NCI-H146 treated with DMSO at 0.1 percent for 48 hours (cell line): ENCODE data around the gene DDR1.
"Not testable (repeated sequence)": the region's sequence is repeated elsewhere in the genome, so short reads cannot be mapped to it uniquely, and the experiment has no call there.

ENCODE experiments used
- DNase-seq: peaks from one replicate; lab custom pipeline; 2025; ENCODE audit not compliant: unreplicated experiment; lab: John Stamatoyannopoulos, UW

DDR1 gene

DNA sequence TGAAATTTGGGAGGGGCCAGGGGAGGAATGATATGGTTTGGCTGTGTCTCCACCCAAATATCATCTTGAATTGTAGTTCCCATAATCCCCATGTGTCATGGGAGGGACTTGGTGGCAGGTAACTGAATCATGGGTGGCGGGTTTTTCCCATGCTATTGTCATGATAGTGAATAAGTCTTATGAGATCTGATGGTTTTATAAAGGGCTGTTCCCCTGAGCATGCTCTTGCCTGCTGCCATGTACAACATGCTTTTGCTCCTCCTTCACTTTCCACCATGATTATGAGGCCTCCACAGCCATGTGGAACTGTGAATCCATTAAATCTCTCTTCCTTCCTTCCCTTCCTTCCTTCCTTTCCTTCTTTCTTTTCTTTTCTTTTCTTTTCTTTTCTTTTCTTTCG is 31.9 kb upstream of the DDR1 start:
- DNase-seq = not testable (repeated sequence)

DNA sequence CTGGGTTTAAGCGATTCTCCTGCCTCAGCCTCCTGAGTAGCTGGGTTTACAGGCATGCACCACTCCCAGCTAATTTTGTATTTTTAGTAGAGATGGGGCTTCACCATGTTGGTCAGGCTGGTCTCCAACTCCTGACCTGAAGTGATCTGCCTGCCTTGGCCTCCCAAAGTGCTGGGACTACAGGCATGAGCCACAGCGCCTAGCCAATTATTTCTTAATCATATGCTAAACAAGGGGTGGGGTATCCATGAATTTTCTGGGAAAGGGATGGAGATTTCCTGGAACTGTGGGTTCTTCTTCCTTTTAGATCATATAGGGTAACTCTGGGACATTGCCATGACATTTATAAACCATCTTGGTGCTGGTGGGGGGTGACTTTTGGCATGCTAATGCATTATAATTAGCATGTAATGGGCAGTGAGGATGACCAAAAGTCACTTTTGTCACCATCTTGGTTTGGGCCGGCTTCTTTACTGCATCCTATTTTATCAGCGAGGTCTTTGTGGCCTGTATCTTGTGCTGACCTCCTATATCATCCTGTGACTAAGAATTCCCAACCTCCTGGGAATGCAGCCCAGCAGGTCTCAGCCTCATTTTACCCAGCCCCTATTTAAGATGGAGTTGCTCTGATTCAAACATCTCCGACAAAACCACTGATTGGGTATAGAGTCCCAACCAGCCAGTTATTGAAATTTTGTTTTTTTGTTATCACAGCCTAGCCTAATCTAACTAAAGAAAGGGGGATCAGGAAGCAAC is 29.9 kb upstream of the DDR1 start:
- DNase-seq = no peak

DNA sequence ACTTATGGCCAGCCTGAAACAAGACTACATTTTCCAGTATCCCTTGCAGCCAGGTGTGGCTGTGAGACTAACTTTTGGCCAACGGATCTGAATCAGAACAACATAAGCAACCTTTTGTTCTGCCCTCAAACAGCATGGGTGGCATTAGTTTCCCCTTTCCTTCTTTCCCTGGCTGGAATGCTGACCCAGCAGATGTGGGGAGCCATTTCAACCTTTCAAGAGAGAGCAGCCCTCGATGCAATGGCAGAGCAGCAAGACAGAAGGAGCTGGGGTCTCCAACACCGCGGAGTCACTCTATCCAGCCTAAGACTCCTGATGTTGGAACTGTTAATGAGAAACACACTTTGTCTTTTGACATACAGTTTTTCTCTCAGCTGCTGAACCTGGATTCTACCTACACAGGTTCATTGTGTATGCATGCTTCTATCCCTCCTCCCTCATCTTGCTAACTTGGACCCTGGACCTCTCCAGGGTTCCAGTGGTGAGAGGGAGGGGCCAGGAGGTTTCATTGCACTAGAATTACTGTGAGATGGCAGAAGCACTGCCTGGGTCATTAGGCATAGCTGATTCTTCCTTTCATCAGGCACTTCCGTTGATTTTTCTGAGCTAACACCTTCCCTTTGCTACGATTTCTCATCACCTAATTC is 28.8 kb upstream of the DDR1 start:
- no peak for DNase-seq

DNA sequence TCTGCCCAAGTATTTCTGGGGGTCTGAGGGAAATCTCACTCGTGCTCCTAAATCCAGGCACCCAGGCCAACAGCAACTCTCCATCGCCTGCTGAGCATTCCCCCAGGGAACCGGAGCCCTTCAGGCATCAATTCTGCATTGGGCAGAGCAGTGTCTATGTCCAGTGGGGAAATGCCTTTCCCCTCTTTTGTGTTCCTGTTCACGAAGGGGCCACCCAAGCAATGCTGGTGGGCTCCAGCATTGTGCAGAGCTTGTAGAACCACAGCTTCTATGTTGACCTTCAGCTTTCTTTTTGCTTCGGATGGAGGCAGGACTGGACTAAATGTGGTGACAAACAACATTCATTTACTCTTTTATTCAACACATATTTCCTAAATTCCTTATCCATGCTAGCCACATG is 27.2 kb upstream of the DDR1 start:
- no peak for DNase-seq

DNA sequence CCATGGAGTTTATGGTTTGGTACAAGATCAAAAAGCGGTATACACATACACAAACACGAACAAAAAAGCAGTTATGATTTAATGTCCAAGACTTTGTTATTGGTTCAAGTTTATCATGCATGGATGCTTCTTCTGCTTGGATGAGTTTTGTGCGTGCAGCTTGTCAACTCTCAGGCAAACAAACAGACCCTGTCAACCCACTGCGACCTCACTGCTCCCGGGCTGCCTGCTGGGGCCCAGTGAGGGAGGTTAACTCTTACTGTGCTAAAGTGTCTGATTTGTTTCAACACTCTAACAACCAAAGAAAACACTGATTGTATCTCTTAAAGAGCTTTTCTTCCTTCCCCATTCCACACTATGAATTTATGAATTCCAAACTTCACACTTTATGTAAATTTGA is 26.8 kb upstream of the DDR1 start:
- no peak for DNase-seq

DNA sequence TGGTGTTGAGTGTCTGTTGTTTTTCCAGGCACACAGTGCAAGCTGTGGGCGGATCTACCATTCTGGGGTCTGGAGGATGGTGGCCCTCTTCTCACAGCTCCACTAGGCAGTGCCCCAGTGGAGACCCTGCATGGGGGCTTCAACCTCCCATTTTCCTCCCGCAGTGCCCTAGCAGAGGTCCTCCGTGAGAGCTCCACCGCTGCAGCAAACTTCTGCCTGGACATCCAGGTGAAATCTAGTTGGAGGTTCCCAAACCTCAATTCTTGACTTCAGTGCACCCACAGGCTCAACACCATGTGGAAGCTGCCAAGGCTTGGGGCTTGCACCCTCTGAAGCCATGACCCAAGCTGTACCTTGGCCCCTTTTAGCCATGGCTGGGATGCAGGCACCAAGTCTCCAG is 24.6 kb upstream of the DDR1 start:
- DNase-seq = not testable (repeated sequence)

DNA sequence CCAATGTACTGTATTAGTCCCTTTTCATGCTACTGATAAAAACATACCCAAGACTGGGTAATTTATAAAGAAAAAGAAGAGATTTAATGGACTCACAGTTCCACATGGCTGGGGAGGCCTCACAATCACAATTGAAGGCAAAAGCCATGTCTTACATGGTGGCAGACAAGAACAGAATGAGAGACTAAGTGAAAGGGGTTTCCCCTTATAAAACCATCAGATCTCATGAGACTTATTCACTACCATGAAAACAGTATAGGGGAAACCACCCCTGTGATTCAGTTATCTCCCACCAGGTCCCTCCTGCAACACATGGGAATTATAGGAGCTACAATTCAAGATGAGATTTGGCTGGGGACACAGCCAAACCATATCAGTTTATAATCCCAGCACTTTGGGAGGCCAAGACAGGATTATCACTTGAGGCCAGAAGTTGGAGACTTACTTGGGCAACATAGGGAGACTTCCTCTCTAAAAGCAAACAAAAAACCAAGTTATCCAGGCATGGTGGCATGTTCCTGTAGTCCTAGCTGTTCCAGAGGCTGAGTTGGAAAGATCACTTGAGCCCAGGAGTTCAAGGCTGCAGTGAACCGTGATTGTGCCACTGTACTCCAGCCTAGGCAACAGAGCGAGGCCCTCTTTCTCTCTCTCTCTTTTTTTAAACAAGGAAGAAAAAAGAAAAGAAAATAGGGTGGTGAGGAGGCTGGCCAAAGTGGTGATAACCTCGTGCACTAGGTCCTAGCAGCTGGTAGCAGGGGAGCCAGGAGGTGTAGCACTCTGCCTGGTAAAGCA is 22.9 kb upstream of the DDR1 start:
- DNase-seq = no peak

DNA sequence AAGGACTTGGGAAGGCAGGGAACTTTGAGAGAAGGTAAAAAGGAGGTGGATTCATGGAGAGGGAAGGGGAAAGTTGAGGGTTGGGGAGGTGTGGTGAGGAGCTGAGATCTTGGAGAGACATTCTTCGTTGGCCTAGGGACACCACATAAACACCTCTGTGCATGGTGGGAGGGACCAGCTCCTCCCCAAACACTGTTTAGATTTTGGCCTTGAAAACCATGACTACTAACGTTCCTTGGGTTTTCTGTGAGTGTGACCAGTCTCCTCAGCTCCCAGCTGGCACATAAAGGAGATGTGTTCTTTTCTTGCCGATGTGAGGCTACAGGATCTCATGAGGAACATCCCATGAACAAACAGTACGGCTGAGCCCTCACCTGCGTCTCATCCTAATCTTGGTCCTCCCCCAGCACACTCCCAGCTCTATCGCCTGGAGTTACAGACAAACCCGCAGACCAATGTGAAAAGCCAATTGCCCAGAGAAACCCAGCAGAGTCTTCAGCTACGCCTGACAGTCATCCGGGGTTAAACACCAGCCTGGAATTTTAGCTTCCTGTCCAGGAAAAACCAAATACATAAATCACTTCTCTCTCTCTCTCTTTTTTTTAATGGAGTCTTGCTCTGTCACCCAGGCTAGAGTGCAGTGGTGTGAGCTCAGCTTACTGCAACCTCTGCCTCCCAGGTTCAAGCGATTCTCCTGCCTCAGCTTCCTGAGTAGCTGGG is 22.0 kb upstream of the DDR1 start:
- DNase-seq = no peak

DNA sequence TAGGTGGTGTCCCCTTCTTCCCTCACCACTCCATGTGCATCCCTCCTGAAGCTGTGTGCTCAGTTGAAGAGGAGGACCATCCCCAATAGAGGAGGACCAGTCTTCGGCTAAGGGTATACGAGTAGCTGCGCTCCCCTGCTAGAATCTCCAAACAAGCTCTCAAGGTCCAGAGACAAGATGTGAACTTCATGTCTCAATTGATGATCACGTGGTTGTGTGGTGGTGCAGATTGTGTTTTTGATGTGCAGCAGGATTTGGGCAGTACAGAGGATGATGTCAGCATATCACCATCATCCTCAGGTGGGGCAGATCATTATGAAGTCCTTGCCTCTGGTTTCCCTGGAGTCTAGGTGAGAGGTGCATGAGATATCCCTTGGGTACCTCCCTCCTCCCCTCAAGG is 20.0 kb upstream of the DDR1 start:
- no peak for DNase-seq

DNA sequence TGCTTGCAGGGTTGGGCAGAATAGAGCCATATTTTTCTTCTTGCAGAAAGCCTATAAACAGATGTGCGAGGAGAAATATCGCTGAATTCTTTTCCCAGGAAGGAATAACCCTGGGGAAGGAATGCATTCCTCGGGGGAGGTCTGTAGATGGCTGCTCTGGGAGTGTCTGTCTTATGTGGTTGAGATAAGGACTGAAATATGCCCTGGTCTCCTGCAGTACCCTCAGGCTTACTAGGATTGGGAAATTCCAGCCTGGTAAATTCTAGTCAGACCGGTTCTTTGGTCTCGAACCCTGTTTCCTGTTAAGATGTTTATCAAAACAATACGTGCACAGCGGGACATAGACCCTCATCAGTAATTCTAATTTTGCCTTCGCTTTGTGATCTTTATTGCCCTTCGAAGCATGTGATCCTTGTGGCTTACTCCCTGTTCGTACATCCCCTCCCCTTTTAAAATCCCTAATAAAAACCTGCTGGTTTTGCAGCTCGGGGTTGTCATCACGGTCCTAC is 15.0 kb upstream of the DDR1 start:
- not testable (repeated sequence) for DNase-seq

DNA sequence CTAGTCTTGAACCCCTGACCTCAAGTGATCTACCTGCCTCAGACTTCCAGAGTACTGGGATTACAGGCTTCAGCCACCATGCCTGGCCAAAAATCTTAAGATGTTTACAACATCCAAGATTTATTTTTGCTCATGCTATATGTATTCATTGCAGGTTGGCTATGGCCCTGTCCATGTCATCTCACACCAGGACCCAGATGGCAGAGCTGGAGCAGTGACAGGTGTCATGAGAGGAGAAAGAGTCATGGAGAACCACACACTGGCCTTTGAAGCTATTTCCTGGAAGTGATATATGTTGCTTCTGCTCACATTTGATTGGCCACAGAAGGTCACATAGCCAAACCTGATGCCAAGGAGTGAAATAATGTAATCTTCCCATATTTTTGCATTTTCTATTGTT is 13.8 kb upstream of the DDR1 start:
- DNase-seq = no peak

DNA sequence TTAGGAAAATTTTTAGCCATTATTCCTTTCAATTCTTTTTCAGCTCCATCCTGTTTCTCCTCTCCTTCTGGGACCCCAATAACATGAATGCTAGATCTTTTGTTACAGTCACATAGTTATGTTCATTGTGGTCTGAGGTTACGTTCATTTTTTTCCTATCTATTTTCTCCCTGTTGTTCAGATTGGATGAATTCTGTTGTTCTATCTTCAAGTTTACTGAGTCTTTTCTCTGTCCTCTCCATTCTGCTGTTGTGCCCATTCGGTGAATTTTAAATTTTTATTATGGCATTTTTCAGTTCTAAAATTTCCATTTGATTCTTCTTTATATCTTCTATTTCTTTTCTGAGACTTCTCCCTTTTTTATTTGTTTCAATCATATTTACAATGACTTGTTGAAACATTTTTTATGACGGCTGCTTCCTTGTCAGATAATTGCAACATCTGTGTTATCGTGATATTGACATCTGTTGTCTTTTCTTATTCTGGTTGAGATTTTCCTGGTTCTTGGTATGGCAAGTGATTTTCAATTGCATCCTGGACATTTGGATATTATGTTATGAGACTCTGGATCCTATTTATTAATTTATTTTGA is 12.6 kb upstream of the DDR1 start:
- no peak for DNase-seq

DNA sequence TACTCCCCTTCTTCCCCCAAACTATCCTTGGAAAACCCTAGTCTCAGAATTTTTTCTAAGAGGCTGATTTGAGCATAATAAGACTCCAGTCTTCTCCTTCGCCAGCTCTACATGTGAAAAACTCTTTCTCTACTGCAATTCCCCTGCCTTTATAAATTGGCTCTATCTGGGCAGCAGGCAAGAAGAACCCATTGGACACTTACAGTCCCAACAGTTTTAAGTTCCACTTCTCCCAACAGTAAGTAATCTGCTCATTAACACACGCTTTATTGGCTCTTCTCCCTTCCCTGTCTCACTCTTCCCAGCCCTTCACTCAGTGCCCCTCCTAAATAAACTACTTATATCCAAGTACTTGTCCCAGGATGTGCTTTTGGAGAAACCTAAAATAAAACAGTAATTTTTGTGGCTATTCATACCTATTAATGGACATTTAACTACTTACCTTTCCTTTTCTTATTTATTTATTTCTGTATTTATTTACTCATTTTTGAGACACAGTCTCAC is 11.1 kb upstream of the DDR1 start:
- DNase-seq = no peak

DNA sequence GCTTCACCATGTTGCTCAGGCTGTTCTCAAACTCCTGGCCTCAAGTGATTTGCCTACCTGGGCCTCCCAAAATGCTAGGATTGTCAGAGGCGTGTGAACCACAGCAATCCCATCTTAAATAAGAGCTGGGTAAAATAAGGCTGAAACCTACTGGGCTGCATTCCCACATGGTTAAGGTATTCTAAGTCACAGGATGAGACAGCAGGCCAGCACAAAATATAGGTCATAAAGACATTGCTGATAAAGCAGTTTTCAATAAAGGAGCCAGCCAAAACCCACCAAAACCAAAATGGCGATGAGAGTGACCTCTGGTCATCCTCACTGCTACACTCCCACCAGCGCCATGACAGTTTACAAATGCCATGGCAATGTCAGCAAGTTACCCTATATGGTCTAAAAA is 10.5 kb upstream of the DDR1 start:
- not testable (repeated sequence) for DNase-seq

DNA sequence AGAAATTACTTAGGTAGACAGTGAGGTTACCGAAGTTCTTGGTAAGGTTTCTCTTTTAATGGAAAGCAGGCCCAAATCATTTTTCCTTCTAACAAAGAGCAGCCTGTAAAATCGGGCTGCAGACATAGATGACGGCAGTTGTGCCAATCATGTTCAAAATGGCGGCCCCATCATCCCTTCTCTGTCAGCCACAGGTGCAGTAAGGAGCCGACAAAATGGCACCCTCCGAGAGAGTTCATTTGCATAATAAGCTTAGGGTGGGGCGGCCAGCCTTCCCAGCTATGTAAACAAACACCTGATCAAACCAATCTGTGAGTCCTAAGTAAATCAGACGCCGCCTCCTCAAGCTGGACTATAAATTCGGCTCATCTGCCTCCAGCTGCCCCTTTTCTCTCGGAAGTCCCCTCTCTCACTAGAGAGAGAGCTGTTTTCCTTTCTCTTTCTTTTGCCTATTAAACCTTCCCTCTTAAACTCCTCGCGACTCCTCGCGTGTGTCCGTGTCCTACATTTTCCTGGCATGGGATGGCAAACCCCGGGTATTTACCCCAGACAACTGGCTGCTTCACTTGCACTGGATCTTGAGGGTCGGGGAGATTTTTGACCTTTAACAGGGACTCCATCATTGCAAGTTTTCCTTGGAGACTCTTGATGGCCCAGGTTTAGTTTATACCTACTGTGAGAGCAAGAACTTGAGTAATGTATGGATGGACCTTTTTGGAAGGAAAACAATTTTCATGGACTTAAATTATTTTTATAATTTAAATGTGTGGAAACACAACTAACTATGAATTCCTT is 8.9 kb upstream of the DDR1 start:
- DNase-seq = peak; percentile 96

DNA sequence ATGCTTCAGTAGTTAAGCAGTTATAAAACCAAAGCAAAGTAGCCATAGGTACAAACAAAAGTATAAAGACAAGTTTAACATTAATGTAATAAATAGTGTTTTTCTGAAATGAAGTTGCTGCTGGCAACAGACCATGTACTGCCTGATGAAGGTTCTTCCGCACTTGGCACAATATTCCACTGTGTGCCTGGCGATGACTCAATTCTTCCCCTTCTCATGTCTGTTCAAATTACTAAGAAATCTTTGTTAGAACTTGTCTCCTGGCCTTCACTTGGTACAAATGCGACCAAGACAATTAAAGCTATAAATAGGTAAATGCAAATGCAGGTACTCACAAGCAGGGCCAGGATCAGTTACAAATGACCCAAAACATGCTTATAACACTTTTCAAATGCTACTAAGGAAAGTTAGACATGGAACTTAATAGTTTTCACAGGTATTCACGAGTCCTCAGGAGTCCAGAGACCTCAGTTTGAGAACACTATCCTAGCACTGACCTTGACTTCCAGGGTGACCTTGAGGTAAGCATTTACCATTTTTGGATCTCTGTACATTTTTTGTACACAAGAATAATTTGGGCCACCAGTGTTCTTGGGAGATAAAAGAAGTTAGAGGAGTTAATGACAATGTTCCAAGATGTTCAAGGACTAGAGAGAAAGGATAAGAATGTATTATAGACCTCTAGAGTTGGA is 8.1 kb upstream of the DDR1 start:
- no peak for DNase-seq

DNA sequence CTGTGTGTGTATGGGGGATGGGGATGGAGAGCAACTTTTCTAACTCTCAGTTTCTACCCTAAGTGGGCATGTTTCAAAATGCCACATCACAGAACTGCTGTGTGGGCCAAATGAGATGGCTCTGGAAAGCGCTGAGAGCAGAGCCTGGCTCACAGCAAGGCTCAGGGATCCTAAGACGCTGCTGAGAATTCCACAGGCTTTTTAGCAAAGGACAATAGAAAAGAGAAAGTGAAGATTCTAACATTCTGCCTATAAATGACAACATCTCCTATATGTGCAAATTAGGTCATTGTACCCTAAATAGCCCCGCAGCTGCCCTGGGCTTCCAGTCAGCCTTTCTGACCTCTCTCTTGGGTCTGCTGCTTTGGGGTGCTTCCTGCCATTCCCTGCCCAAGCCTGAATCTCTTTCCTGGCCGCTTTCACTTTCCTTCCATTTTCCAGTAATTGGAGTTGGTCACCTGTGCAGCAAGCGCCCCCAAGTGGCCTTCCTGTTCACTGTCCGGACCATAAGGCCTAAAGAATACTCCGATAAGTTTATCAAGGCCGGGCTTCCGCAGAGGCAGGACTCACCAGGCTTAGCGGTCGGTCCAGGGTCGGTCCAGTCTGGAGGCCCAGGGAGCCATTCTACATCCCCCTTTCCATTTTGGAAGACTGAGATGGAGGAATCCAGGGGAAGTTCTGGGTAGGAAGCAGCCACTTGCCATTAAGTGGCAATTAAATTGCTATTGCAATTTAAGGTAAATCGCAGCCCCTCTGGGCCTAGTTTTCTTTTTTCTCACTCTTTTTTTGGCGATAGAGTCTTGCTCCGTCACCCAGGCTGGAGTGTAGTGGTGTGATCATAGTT is 6.7 kb upstream of the DDR1 start:
- DNase-seq = peak; percentile 81

DNA sequence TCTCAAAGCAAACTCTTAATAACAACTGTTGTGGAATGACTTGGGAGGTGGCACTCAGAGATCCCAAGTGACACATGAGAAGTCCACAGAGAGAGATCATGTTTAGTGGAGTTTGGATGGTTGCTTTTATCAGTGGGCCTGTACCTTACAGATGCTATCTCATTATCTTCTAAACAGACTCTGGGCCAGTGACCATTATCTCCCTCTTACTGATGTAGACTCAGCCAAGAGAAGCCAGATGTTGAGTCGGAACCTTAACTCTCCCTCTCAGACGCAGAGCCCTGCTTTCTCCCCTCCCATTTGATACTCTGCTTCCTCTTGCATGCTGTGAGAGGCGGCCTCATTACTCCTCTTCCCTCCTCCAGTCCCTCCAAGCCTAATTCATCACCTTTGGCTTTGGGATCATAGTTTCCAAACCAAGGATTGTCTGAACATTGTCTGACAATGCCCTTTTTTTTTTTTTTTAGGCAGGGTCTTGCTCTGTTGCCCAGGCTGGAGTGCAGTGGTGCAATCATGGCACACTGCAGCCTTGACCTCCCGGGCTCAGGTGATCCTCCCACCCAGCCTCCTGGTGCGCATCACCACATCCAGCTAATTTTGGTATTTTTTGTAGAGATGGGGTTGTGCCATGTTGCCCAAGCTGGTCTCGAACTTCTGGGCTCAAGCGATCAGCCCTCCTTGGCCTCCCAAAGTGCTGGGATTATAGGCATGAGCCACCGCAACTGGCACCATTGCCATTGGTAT is 4.5 kb upstream of the DDR1 start:
- DNase-seq = no peak
